IgD-negative memory B cell (primary cell): ENCODE results near the gene HOXB5. TPM values are rescaled to one million over a fixed set of nuclear protein-coding genes. Genes with fewer than 3 reads are reported as not detected.

ENCODE experiments used
- H3K27ac Mint-ChIP-seq, 3 donors: one replicate each; pipeline ENCODE4 v1.8.0; 2020 to 2022; ENCODE audit warnings: mild to moderate bottlenecking in 3 of 3, mixed read lengths in 3 of 3, moderate library complexity in 1 of 3
- H3K27me3 Mint-ChIP-seq: one replicate; pipeline ENCODE4 v1.8.0; 2021; ENCODE audit warnings: mixed read lengths
- H3K36me3 Mint-ChIP-seq: one replicate; pipeline ENCODE4 v1.8.0; 2020; ENCODE audit warnings: mild to moderate bottlenecking, mixed read lengths
- H3K4me1 Mint-ChIP-seq, 3 donors: one replicate each; pipeline ENCODE4 v1.8.0; 2020 to 2022; ENCODE audit warnings: mixed read lengths in 3 of 3, mild to moderate bottlenecking in 1 of 3
- H3K4me3 Mint-ChIP-seq, 4 donors: one replicate each; pipeline ENCODE4 v1.8.0; 2020 to 2022; ENCODE audit warnings: mild to moderate bottlenecking in 4 of 4, mixed read lengths in 4 of 4, moderate library complexity in 3 of 4
- H3K9me3 Mint-ChIP-seq, 3 donors: one replicate each; pipeline ENCODE4 v1.8.0; 2020 to 2021; ENCODE audit warnings: mixed read lengths in 3 of 3, mild to moderate bottlenecking in 1 of 3
- polyA plus RNA-seq: library from polyadenylated mRNA; unstranded; fragments of 300-500 nt; fragmentation: Illumina TruSeq; gene quantifications from one replicate; pipeline ENCODE4 v1.2.3, GENCODE V29; 2021

Gene HOXB5
- polyA plus RNA-seq, 1 donor from 2014 or later = not detected

DNA sequence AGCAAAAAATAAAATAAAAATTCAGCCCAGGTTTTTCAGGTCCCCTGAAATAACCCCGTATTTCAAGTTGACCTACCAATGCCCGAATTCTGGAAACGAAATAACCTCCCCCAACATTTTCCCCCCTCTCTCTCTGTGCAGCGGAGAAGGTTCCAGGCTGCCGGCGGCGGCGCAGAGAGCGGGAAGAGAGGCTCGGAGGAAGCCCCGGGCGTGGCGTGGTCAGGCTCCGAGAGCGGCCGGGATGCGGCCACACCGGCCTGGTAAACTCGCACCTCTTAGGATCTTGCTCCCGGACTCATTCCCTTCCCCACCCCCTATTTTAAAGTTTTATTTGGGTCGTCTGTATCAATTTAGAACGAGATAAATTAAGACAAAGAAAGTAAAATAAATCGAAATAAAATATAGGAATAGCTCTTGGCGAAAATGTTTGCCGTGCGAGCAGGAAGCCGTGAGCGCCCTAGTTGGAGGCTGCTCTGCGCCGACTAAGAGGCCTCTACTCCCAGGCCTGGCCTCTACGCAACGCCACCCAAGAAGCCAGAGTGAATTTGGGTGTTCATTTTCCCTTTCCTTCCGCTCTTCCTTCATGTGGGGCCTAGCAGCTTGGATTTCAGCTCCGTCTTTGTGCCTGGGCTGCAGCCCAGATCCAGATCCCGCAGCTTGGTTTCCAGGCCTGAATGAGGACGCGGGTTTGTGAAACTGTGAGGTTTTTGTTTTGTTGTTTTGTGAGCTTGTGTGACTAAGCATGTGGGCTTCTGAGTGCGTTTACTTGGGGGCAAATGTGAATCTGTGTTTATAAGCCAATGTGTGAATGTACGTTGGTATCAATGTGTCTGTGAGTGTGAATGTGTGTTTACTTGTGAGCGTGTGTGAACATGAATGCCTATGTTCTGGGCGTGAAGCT, 12.7 kb upstream of the HOXB5 start:
- peaks cover 6 to 12% (median 7%) of the 10 kb centered on the region in 3 donors for H3K4me1 Mint-ChIP-seq
- peaks cover 57% of the 10 kb centered on the region for H3K27me3 Mint-ChIP-seq
- H3K4me3 Mint-ChIP-seq = peak overlapping the region in 1 of 4 donors; percentile 10
- peaks cover 0 to 3% (median 0%) of the 10 kb centered on the region in 3 donors for H3K9me3 Mint-ChIP-seq
- peak overlapping the region in 1 of 3 donors; percentile 6 for H3K27ac Mint-ChIP-seq
- H3K36me3 Mint-ChIP-seq = peaks cover 2% of the 10 kb centered on the region

DNA sequence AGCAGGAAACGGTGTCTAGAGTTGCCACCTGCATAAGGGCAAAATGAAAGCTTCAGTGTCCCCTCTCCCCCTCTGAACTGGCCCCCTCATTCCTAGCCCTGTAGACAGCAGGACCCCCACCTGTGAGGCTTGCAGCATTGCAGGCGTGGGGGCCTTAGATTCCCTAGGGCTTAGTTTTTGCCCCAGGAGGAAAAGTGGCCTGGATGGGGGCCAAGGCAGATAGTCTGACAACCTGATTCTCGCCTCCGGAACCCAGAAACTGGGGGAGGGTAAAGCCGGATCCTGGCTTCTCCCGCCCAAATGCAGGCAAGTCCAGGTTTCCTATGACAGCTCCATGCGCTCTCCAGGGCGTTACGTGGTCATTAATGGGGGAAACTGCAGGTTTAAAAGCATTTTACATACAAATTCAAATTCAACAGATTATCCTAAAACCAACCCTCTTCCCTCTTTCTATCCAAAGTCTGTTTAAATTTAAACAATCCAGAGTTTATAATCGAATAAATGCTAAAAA, 11.9 kb upstream of the HOXB5 start:
- Mint-ChIP-seq H3K4me3 (peak overlapping the region in 1 of 4 donors; percentile 65), H3K36me3 (peaks cover 2% of the 10 kb centered on the region)

DNA sequence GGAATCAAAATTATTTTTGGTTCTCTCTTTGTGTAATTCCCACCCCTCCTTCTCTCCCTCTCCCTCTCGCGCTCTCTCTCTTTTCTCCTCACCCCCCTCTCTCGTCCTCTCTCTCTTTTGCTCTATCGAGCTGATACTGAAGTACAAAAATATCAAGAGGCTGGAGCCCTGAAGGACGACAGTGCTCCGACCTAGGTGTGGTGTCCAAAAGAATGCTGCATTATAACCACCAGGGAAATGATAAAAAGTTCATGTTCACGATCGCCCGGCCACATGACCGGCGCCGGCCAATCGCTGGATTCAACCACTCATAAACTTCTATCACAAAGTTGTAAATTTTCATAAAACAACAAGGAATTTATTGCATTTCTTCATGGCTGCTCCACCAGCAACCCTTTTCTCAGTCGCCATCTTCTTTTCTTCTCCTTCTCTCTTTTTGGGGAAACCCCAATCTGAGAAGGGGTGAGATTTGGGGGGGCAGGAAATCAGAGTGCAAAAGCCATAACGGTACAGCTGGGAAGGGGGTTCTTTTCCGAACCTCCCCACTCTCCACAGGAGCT, 11.3 kb upstream of the HOXB5 start, which contains the start of gene HOXB6:
HOXB6 (minus strand) TSS at position 217 of the 560 bp plus-strand sequence. CDS start 6,836 bp downstream, outside the sequence.
- Mint-ChIP-seq H3K4me3 (peak within 1 kb of the TSS; percentile 42 to 77 (median 70)), H3K36me3 (peaks cover 2% of the 10 kb centered on the region), H3K9me3 (no peaks in the 10 kb centered on the region), H3K4me1 (peaks cover 3 to 5% (median 3%) of the 10 kb centered on the region in 3 donors), H3K27ac (peak within 1 kb of the TSS in 2 of 3 donors; percentile 39 to 56), H3K27me3 (peaks cover 60% of the 10 kb centered on the region)

More for the DNA sequence above, 11.9 kb upstream of the HOXB5 start:
- peak overlapping the region in 2 of 3 donors; percentile 39 to 56 for H3K27ac Mint-ChIP-seq
- peaks cover 3 to 5% (median 3%) of the 10 kb centered on the region in 3 donors for H3K4me1 Mint-ChIP-seq
- no peaks in the 10 kb centered on the region for H3K9me3 Mint-ChIP-seq
- H3K27me3 Mint-ChIP-seq = peaks cover 55% of the 10 kb centered on the region

DNA sequence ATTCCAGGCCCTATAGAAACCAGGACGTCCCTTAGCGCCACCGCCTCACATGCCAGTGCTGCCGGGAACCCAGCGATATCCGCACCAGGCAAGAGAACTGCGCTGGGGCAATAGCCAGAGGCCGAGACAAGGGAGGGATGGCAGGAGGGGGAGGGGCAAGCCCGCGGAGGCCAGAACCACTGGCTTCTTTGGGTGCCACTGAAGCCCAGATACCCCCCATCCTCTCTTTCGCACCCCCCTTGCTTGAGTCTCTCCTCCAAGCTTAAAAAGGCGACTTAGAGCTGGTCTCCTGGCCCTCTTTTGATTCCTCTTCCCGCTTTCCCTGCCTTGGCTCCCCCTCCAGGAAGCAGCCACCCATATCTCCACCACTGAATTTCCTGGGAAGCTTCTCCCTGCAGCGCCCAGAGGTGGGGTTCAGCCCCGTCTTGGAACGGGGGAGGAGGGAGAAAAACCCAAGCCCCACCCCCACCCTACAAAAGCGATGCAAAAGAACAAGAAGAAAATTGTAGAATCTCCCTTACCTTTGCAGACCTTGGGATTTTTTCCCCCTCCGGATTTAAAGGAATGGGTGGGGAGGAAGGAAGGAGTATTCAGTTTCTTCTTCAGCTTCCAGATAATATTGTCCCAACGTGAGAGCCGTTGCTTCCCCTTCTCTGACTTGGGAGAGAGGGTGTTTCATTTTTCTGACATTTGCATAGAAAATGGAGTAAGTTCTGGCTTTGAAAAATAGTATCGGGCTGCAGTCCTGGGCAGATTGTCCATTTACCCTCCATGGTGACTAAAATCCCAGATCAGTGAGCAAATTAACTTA, 10.6 kb upstream of the HOXB5 start:
- Mint-ChIP-seq H3K27ac (peak overlapping the region in 1 of 3 donors; percentile 56), H3K9me3 (no peaks in the 10 kb centered on the region), H3K4me1 (peaks cover 3 to 5% (median 3%) of the 10 kb centered on the region in 3 donors), H3K27me3 (peaks cover 61% of the 10 kb centered on the region), H3K36me3 (peaks cover 2% of the 10 kb centered on the region), H3K4me3 (peak overlapping the region in 3 of 4 donors; percentile 35 to 77 (median 65))

DNA sequence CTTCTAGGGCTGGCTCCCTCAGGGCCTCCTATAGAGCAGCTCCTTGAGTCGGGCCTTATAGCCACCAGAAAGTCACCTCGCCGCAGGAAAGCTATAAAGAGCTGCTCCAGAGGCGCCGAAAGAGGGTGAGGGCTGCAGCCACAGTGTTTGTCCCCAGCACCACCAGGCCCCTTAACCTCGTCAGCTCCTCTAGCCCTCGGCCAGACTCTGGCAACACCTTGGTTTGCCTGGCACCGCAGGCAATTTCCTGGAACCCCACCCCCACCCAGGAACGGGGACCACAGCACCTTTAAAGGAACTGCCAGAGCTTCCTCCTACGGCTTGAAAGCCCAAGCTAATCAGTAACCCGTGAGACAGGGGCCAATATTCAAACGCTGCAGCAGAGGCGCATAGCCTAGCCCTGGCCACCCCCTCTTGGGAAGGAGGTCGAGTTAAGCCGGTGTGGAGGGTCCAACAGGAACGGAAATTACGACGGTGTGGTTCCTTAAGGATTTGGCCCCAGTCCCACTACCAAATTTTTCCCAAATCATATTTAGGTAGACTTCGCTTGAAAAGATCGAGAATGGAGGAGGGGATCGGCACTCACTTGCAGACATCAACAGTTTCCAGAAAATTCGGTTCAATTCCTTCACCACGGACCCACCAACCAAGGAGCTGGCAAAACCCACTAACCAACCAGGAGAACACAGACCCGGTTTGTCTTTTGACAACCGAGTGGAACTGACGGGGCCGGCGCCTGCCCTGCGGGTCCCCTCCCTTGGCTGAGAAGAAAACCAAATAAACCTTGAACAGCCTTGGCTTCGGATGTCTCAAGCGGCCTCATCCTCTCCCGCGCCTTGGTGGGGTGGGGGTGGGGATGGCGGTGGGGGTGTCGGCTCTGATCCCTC, 8.2 kb upstream of the HOXB5 start:
- Mint-ChIP-seq H3K9me3 (peaks cover 0 to 2% (median 0%) of the 10 kb centered on the region in 3 donors), H3K27ac (peak overlapping the region; percentile 49 to 73 (median 53)), H3K27me3 (peaks cover 78% of the 10 kb centered on the region)

GRCh38 chr17:48601207-48601538, 7.6 kb upstream of the HOXB5 start:
- Mint-ChIP-seq H3K27me3 (peaks cover 79% of the 10 kb centered on the region), H3K9me3 (peaks cover 0 to 2% (median 0%) of the 10 kb centered on the region in 3 donors), H3K4me3 (peak overlapping the region in 1 of 4 donors; percentile 60), H3K4me1 (peaks cover 12 to 16% (median 15%) of the 10 kb centered on the region in 3 donors), H3K27ac (peak overlapping the region; percentile 49 to 73 (median 53)), H3K36me3 (no peaks in the 10 kb centered on the region)

More for the DNA sequence above, 8.2 kb upstream of the HOXB5 start:
- no peaks in the 10 kb centered on the region for H3K36me3 Mint-ChIP-seq
- peak overlapping the region in 2 of 4 donors; percentile 60 for H3K4me3 Mint-ChIP-seq
- H3K4me1 Mint-ChIP-seq = peaks cover 8 to 15% (median 14%) of the 10 kb centered on the region in 3 donors

GRCh38 chr17:48600244-48601098, 6.9 kb upstream of the HOXB5 start:
- Mint-ChIP-seq H3K4me3 (peak overlapping the region in 1 of 4 donors; percentile 60), H3K36me3 (no peaks in the 10 kb centered on the region), H3K4me1 (peaks cover 12 to 16% (median 15%) of the 10 kb centered on the region in 3 donors), H3K27me3 (peaks cover 83% of the 10 kb centered on the region), H3K27ac (peak overlapping the region; percentile 49 to 73 (median 53)), H3K9me3 (peaks cover 0 to 2% (median 0%) of the 10 kb centered on the region in 3 donors)

GRCh38 chr17:48599354-48599753, 5.8 kb upstream of the HOXB5 start:
- H3K36me3 Mint-ChIP-seq = no peaks in the 10 kb centered on the region
- H3K4me1 Mint-ChIP-seq = peaks cover 12 to 16% (median 15%) of the 10 kb centered on the region in 3 donors
- H3K9me3 Mint-ChIP-seq = peaks cover 0 to 2% (median 0%) of the 10 kb centered on the region in 3 donors
- H3K27me3 Mint-ChIP-seq = peaks cover 79% of the 10 kb centered on the region
- peak overlapping the region in 1 of 4 donors; percentile 54 for H3K4me3 Mint-ChIP-seq
- peak overlapping the region in 2 of 3 donors; percentile 44 to 49 for H3K27ac Mint-ChIP-seq

- Mint-ChIP-seq H3K4me3 (peak overlapping the region; percentile 12 to 91 (median 44)), H3K36me3 (no peaks in the 10 kb centered on the region), H3K4me1 (peaks cover 13 to 19% (median 16%) of the 10 kb centered on the region in 3 donors), H3K9me3 (peaks cover 0 to 2% (median 0%) of the 10 kb centered on the region in 3 donors), H3K27ac (peak overlapping the region; percentile 37 to 86 (median 49)), H3K27me3 (peaks cover 78% of the 10 kb centered on the region)
Measured at GRCh38 chr17:48598736-48599135, 5.2 kb upstream of the HOXB5 start.

GRCh38 chr17:48597778-48598631, 4.4 kb upstream of the HOXB5 start:
- Mint-ChIP-seq H3K27me3 (peaks cover 77% of the 10 kb centered on the region), H3K4me3 (peak overlapping the region; percentile 54 to 93 (median 82)), H3K9me3 (peaks cover 0 to 2% (median 0%) of the 10 kb centered on the region in 3 donors), H3K36me3 (no peaks in the 10 kb centered on the region), H3K27ac (peak overlapping the region; percentile 49 to 90 (median 86)), H3K4me1 (peaks cover 16 to 25% (median 17%) of the 10 kb centered on the region in 3 donors)

DNA sequence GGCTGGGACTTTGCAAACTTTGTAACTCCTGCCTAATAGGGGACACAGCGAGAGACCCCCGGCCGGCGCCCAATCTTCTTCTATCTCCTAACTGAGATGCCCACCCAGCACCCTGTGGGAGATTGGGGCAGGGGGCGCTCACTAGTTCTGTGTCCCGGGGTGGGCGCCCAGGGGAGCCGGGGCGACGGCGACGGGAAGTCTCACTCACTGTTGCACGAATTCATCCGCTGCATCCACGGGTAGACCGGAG, 3.9 kb upstream of the HOXB5 start:
- H3K36me3 Mint-ChIP-seq = no peaks in the 10 kb centered on the region
- peak overlapping the region in 2 of 3 donors; percentile 49 to 90 for H3K27ac Mint-ChIP-seq
- peaks cover 15 to 27% (median 21%) of the 10 kb centered on the region in 3 donors for H3K4me1 Mint-ChIP-seq
- H3K9me3 Mint-ChIP-seq = peaks cover 0 to 2% (median 0%) of the 10 kb centered on the region in 3 donors
- H3K4me3 Mint-ChIP-seq = peak overlapping the region; percentile 54 to 93 (median 82)
- H3K27me3 Mint-ChIP-seq = peaks cover 77% of the 10 kb centered on the region
